ENCODE data around the gene LYPLAL1.

DNA sequence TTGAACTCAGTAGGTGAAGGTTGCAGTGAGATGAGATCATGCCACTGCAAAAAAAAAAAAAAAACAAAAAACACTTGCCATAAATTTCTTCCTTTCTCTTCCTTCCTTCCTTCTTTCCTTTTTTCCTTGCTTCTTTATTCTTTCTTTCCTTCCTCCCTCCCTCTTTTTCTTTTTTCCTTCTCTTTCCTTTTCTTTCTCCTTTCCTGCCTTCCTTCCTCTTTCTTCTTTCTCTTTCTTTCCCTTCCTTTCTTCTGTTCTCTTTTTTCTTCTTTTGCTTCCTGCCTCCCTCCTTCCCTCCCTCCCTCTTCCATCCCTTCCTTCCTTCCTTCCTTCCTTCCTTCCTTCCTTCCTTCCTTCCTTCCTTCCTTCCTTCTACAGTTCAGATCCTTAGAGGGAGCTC lies 71.2 kb downstream of the LYPLAL1 start:
- TF ChIP-seq, protein P1, sequence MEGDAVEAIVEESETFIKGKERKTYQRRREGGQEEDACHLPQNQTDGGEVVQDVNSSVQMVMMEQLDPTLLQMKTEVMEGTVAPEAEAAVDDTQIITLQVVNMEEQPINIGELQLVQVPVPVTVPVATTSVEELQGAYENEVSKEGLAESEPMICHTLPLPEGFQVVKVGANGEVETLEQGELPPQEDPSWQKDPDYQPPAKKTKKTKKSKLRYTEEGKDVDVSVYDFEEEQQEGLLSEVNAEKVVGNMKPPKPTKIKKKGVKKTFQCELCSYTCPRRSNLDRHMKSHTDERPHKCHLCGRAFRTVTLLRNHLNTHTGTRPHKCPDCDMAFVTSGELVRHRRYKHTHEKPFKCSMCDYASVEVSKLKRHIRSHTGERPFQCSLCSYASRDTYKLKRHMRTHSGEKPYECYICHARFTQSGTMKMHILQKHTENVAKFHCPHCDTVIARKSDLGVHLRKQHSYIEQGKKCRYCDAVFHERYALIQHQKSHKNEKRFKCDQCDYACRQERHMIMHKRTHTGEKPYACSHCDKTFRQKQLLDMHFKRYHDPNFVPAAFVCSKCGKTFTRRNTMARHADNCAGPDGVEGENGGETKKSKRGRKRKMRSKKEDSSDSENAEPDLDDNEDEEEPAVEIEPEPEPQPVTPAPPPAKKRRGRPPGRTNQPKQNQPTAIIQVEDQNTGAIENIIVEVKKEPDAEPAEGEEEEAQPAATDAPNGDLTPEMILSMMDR (IDR thresholded peaks at IDR 0.05), result no peak
- TF ChIP-seq POLR2A (IDR thresholded peaks at IDR 0.05), result no peak
- TF ChIP-seq EP300 (IDR thresholded peaks at IDR 0.05), result no peak

Data from stomach (tissue), 4 donors.